ENCODE results near the gene HCN4.

Gene HCN4

DNA sequence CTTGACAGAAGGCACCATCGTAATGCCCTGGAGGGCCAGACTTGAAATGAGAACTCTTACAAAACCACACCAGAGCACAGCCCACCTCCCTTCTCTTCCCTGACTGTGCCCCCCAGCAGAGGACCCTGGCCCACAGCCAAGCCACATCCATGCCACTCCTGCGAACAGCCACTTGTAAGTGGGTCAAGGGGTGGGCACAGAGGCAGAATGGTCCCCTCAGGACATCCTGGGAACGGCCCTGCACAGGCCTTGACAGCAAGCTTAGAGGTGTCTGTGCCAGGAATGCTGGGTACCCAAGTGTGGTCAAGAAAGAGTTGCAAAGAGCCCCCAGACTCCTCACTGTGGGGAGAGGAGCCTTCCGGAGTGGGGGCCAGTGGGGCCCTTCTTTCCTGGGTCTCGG, 33.3 kb downstream of the HCN4 start:
- in situ Hi-C loops (cut with HindIII; ENCODE audit: low sequenced_read_pairs): no loop called here
- TF ChIP-seq, protein P1, sequence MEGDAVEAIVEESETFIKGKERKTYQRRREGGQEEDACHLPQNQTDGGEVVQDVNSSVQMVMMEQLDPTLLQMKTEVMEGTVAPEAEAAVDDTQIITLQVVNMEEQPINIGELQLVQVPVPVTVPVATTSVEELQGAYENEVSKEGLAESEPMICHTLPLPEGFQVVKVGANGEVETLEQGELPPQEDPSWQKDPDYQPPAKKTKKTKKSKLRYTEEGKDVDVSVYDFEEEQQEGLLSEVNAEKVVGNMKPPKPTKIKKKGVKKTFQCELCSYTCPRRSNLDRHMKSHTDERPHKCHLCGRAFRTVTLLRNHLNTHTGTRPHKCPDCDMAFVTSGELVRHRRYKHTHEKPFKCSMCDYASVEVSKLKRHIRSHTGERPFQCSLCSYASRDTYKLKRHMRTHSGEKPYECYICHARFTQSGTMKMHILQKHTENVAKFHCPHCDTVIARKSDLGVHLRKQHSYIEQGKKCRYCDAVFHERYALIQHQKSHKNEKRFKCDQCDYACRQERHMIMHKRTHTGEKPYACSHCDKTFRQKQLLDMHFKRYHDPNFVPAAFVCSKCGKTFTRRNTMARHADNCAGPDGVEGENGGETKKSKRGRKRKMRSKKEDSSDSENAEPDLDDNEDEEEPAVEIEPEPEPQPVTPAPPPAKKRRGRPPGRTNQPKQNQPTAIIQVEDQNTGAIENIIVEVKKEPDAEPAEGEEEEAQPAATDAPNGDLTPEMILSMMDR (IDR thresholded peaks at IDR 0.05; ENCODE audit: low read depth, low read length): no peak
- no peak for DNase-seq (ENCODE audit: low read depth, low spot score)
- H3K4me3 ChIP-seq (ENCODE audit: low read depth, low read length): no peak overlapping the region

DNA sequence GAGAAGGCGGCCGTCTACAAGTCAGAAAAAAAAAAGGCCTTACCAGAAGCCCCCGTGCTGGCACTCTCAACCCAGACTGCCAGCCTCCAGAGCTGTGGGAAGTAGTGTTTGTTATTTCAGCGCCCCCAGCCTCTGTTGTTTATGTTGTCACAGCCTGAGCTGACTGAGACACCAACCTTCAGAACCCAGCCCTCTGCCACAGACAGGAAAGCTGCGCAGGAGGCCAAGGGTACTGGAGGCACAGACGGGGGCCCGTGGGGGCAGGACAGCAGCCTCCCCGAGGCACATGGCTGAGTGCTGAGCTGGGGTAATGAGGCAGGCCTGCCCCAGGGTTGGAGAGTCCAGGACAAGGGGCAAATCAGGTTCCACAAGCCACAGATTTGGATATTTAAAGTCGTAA, 33.7 kb downstream of the HCN4 start:
- in situ Hi-C loops (cut with HindIII; ENCODE audit: low sequenced_read_pairs): no loop called here
- TF ChIP-seq, protein P1 (IDR thresholded peaks at IDR 0.05; ENCODE audit: low read depth, low read length): no peak
- H3K4me3 ChIP-seq (ENCODE audit: low read depth, low read length): no peak overlapping the region
- DNase-seq (ENCODE audit: low read depth, low spot score): no peak

DNA sequence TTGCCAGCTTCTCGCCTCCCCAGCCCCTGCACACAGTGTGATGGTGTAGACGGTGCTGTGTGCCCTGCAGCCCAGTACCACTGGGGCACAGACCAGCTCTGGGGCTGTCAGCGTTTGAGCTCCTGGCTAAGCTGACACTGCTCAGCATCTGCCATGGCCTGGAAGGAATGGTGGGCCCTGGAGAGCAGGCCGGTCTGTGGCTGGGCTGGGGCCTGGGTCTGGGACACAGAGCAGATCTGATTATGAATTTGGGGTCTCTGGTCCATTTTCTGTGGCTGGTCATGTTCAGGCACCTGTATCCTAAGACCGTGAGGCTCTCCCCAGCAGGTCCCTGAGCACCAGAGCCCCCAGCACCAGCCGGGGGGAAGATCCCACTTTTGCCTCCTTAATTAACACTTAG, 34.7 kb downstream of the HCN4 start:
- TF ChIP-seq, protein P1 (IDR thresholded peaks at IDR 0.05; ENCODE audit: low read depth, low read length): no peak
- DNase-seq (ENCODE audit: low read depth, low spot score): no peak
- in situ Hi-C loops (cut with HindIII; ENCODE audit: low sequenced_read_pairs): no loop called here
- H3K4me3 ChIP-seq (ENCODE audit: low read depth, low read length): no peak overlapping the region

DNA sequence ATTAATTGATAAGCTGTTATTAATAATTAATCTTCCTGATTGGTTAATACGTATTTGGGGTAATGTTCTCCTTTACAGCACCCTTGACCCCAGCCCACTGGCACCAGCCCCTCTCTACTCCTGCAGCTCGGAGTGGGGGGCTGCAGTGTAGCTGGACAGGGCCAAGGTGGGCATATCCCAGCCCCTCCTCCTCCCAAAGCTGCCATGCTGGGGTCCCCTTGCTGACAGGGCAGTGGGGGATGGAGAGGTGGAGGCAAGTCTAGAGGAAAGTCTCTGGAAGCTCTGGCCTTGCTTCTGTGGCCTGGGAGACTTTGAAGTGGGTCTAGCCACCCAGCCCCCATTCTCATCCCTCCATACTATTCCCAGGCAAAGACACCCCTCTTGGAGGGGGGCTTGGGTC, 35.8 kb downstream of the HCN4 start:
- no peak overlapping the region for H3K4me3 ChIP-seq (ENCODE audit: low read depth, low read length)
- in situ Hi-C loops (cut with HindIII; ENCODE audit: low sequenced_read_pairs): no loop called here
- DNase-seq (ENCODE audit: low read depth, low spot score): no peak
- TF ChIP-seq, protein P1 (IDR thresholded peaks at IDR 0.05; ENCODE audit: low read depth, low read length): no peak

DNA sequence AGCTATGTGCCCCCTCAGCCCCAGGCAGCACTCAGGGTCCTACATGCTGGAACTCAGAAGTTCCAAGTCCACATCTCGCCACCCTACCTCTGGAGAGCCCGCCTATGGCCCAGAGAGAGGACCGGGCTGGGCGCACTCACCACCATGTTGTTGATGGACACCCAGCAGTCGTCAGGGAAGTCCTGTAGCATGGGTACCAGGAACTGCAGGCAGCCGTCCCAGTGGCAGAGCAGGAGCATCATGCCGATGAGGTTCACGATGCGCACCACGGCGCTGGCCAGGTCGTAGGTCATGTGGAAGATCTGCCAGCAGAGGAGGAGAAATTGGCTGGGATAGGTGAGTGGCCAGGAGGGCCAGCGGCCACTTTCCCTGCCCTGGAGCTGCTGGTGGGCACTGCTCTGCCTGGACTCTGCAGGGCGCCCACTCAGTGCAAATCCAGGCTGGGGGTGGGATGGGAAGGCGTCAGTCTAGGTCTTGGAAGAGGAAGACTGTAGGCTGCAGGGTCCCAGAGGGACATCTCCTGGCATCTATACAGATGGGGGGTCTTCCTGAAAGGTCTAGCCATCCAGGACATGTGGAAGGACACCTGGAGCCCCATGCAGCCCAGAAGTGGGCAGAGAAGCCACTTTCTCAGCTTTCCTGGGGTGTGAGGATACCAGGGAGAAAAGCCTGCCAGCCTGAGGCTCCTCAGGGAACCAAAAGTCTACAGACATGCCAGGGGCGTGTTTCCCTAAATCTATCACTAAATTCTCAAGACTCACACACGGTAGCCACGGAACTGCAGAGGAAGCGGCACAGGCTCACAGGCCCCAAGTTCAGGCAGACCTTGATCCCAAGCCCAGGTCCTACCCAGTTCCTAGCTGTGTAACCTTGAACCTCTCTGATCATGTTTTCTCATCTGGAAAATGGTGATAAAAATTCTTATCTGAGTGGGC, 36.5 kb downstream of the HCN4 start:
- DNase-seq (ENCODE audit: low read depth, low spot score): no peak
- TF ChIP-seq, protein P1 (IDR thresholded peaks at IDR 0.05; ENCODE audit: low read depth, low read length): no peak

DNA sequence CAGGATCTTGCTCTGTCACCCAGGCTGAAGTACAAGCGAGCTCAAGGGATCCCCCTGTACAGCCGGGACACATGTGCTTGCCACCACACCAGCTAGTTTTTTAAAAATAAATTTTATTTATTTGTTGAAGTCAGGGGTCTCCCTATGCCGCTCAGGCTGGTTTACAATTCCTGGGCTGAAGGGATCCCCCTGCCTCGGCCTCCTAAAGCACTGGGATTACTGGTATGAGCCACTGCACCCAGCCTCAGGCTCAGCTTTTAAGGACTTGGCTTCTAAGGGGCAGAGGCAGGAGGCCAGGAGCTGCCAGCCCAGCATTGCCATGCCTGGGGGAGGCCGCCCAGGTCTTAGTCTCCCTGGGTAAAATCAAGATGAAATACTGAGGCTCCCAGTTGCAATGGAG, 37.3 kb downstream of the HCN4 start:
- TF ChIP-seq, protein P1 (IDR thresholded peaks at IDR 0.05; ENCODE audit: low read depth, low read length): no peak
- in situ Hi-C loops (cut with HindIII; ENCODE audit: low sequenced_read_pairs): no loop called here
- DNase-seq (ENCODE audit: low read depth, low spot score): no peak
- no peak overlapping the region for H3K4me3 ChIP-seq (ENCODE audit: low read depth, low read length)

More for the DNA sequence above, 36.5 kb downstream of the HCN4 start:
- in situ Hi-C loops (cut with HindIII; ENCODE audit: low sequenced_read_pairs): no loop called here
- H3K4me3 ChIP-seq (ENCODE audit: low read depth, low read length): no peak overlapping the region

Data from astrocyte of the spinal cord (primary cell).